K562 (cell line): Measurements from ENCODE around the gene PPM1G. TPM values are rescaled to one million over a fixed set of nuclear protein-coding genes. Genes with fewer than 3 reads are reported as not detected.

Experiments used
- BHLHE40 ChIP-seq: IDR thresholded peaks from 2 replicates; pipeline ENCODE4 v1.6.1; 2011; ENCODE audit warnings: low read length, improper control_type of control experiment
- CBFA2T2 ChIP-seq: fragments of 450-650 bp; conservative IDR thresholded peaks from 2 replicates; pipeline ENCODE4 v1.6.1; 2017; ENCODE audit warnings: mild to moderate bottlenecking
- EZH2 ChIP-seq: IDR thresholded peaks from 2 replicates; pipeline ENCODE4 v1.6.1; 2012; ENCODE audit warnings: low read depth, mild to moderate bottlenecking, inconsistent platforms, low read length, borderline replicate concordance
- GABPB1 ChIP-seq: sonication (generic); formaldehyde crosslinking; IDR thresholded peaks from 2 replicates; pipeline ENCODE4 v1.8.0; 2022; ENCODE audit warnings: mild to moderate bottlenecking, missing genetic modification reagents
- GTF2E2 ChIP-seq: fragments of 200-800 bp; sonication (Bioruptor generic); IDR thresholded peaks from 2 replicates; pipeline ENCODE4 v1.6.1; 2016; ENCODE audit warnings: missing genetic modification characterization, missing compliant biosample characterization
- HDAC3 ChIP-seq: fragments of 450-650 bp; IDR thresholded peaks from 2 replicates; pipeline ENCODE4 v1.6.1; 2018; ENCODE audit warnings: borderline replicate concordance, mild to moderate bottlenecking, moderate library complexity; ENCODE audit not compliant: partially characterized antibody
- LCOR ChIP-seq: sonication (generic); formaldehyde crosslinking; IDR thresholded peaks from 2 replicates; pipeline ENCODE4 v1.8.0; 2022; ENCODE audit warnings: mild to moderate bottlenecking, missing genetic modification reagents
- MEF2D ChIP-seq: conservative IDR thresholded peaks from 2 replicates; pipeline ENCODE4 v1.6.1; 2016; ENCODE audit warnings: low read depth, missing genetic modification characterization, missing compliant biosample characterization
- NCOA1 ChIP-seq: fragments of 450-650 bp; IDR thresholded peaks from 2 replicates; pipeline ENCODE4 v1.6.1; 2016; ENCODE audit warnings: low read depth
- NEUROD1 ChIP-seq: fragments of 150-350 bp; IDR thresholded peaks from 2 replicates; pipeline ENCODE4 v1.6.1; 2014; ENCODE audit warnings: borderline replicate concordance, low read length, low read depth; ENCODE audit not compliant: partially characterized antibody
- POLR2AphosphoS2 ChIP-seq: IDR thresholded peaks from 2 replicates; pipeline ENCODE4 v1.6.1; 2012; ENCODE audit warnings: low read length, improper control_type of control experiment
- RAD21 ChIP-seq, 2 experiments: fragments of 250-450 bp in 1 of 2; fragments of 450-650 bp in 1 of 2; sonication (Bioruptor Pico) in 1 of 2; formaldehyde crosslinking in 1 of 2; IDR thresholded peaks in 1 of 2; conservative IDR thresholded peaks in 1 of 2; 2 replicates each; pipeline versions ENCODE4 v1.4.0 to v1.8.0; 2020 to 2022; ENCODE audit warnings: mild to moderate bottlenecking in 2 of 2, moderate library complexity in 1 of 2
- SETDB1 ChIP-seq: IDR thresholded peaks from one replicate; pipeline ENCODE4 v1.6.1; 2012; ENCODE audit warnings: low read length, control low read depth, inconsistent platforms
- SIN3A ChIP-seq, 2 experiments: fragments of 150-350 bp in 1 of 2; IDR thresholded peaks; 2 replicates each; pipeline ENCODE4 v1.6.1; 2011 to 2016; ENCODE audit warnings: borderline replicate concordance in 2 of 2, low read depth in 2 of 2, low read length in 2 of 2, mild to moderate bottlenecking in 2 of 2, moderate library complexity in 2 of 2; ENCODE audit not compliant: control insufficient read depth in 1 of 2
- SMAD1 ChIP-seq: fragments of 150-350 bp; IDR thresholded peaks from 2 replicates; pipeline ENCODE4 v1.6.1; 2014; ENCODE audit warnings: low read length, low read depth; ENCODE audit not compliant: partially characterized antibody
- SNRNP70 ChIP-seq: fragments of 200-400 bp; formaldehyde crosslinking; optimal IDR thresholded peaks from 2 replicates; pipeline ENCODE3; 2017; ENCODE audit warnings: low read depth, low read length
- TEAD4 ChIP-seq, 2 experiments: sonication (generic) in 1 of 2; formaldehyde crosslinking in 1 of 2; IDR thresholded peaks; 2 replicates each; pipeline versions ENCODE4 v1.6.1 to v1.8.0; 2012 to 2022; ENCODE audit warnings: borderline replicate concordance in 1 of 2, inconsistent platforms in 1 of 2, low read length in 1 of 2, mild to moderate bottlenecking in 1 of 2, missing genetic modification reagents in 1 of 2
- THAP12 ChIP-seq: fragments of 250-450 bp; sonication (Bioruptor Pico); IDR thresholded peaks from 2 replicates; pipeline ENCODE4 v1.9.0; 2021; ENCODE audit warnings: mild to moderate bottlenecking, inconsistent platforms
- ZBED1 ChIP-seq: IDR thresholded peaks from 2 replicates; pipeline ENCODE4 v1.6.1; 2014
- ZBTB34 ChIP-seq: fragments of 250-450 bp; sonication (Bioruptor Pico); IDR thresholded peaks from 2 replicates; pipeline ENCODE4 v1.8.0; 2021; ENCODE audit warnings: mild to moderate bottlenecking, moderate library complexity
- ZNF217 ChIP-seq: sonication (generic); formaldehyde crosslinking; IDR thresholded peaks from 2 replicates; pipeline ENCODE4 v1.8.0; 2022; ENCODE audit warnings: mild to moderate bottlenecking, missing genetic modification reagents
- ZNF507 ChIP-seq: conservative IDR thresholded peaks from 2 replicates; pipeline ENCODE4 v1.6.1; 2017; ENCODE audit warnings: missing genetic modification characterization, missing compliant biosample characterization
- polyA plus RNA-seq, 8 experiments: library from polyadenylated mRNA; depleted of rRNA in 4 of 8; stranded (reverse) in 5 of 8; unstranded in 3 of 8; fragments of >200 nt; fragmentation: Nextera tagmentation in 2 of 8; fragmentation: Illumina TruSeq in 1 of 8; extraction: Ambion mirVana in 2 of 8; extraction: Trizol in 1 of 8; gene quantifications; 2 replicates each; pipeline versions ENCODE4 v1.2.1 to v1.2.3, GENCODE V29; 2011 to 2014; ENCODE audit warnings: inconsistent platforms in 1 of 8, missing spikeins in 1 of 8
- total RNA-seq, 7 experiments: library from RNA; depleted of rRNA in 6 of 7; stranded (reverse); fragments of >200 nt in 6 of 7; fragmentation: Illumina TruSeq in 2 of 7; extraction: Trizol in 2 of 7; gene quantifications; 2 replicates each; pipeline versions ENCODE4 v1.2.1 to v1.2.3, GENCODE V29; 2011 to 2021; ENCODE audit warnings: low replicate concordance in 1 of 7
- TF ChIP-seq, protein P1 (sequence below): fragments of 450-650 bp; IDR thresholded peaks from one replicate; pipeline ENCODE4 v1.6.1; 2018; ENCODE audit warnings: mild to moderate bottlenecking, moderate library complexity; ENCODE audit not compliant: partially characterized antibody

PPM1G gene
- total and polyA plus RNA-seq, 9 of the 15 experiments (the other 6 are each of a cell fraction or from before 2014, with no cell fraction given): 61.7 to 230 (median 153) TPM

- 0 out of 2 replicates have a peak, but pooled peaks have one; percentile 49 for TF ChIP-seq TEAD4 (IDR thresholded peaks at IDR 0.05; ENCODE audit: low read length)
- no peak for TF ChIP-seq TEAD4 (CRISPR knock-in tag; IDR thresholded peaks at IDR 0.05; ENCODE audit: borderline replicate concordance)
- TF ChIP-seq NCOA1: no peak
- TF ChIP-seq GABPB1 (CRISPR knock-in tag): 0 out of 2 replicates have a peak, but pooled peaks have one; percentile 39
- TF ChIP-seq CBFA2T2: 0 out of 2 replicates have a peak, but pooled peaks have one; percentile 17
- TF ChIP-seq GTF2E2 (tag): no peak
- TF ChIP-seq ZNF217: no peak
- TF ChIP-seq ZBED1: no peak
- no peak for TF ChIP-seq SETDB1
- no peak for TF ChIP-seq HDAC3
- TF ChIP-seq POLR2AphosphoS2: no peak; the same call in 1 of the 2 replicates
- no peak for TF ChIP-seq SMAD1
- TF ChIP-seq SIN3A (IDR thresholded peaks at IDR 0.05; ENCODE audit: borderline replicate concordance in 2 of 2, control insufficient read depth in 1 of 2, low read depth in 2 of 2, low read length in 2 of 2): peak in 1 of 2 experiments; percentile 39; a peak in 1 of 4 replicates
- TF ChIP-seq, protein P1, sequence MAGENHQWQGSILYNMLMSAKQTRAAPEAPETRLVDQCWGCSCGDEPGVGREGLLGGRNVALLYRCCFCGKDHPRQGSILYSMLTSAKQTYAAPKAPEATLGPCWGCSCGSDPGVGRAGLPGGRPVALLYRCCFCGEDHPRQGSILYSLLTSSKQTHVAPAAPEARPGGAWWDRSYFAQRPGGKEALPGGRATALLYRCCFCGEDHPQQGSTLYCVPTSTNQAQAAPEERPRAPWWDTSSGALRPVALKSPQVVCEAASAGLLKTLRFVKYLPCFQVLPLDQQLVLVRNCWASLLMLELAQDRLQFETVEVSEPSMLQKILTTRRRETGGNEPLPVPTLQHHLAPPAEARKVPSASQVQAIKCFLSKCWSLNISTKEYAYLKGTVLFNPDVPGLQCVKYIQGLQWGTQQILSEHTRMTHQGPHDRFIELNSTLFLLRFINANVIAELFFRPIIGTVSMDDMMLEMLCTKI: no peak
- no peak for TF ChIP-seq BHLHE40
- TF ChIP-seq ZBTB34: no peak
- no peak for TF ChIP-seq SNRNP70
- peak; percentile 3 for TF ChIP-seq NEUROD1
- TF ChIP-seq THAP12 (CRISPR knock-in tag): no peak
- TF ChIP-seq MEF2D (tag): 0 out of 2 replicates have a peak, but pooled peaks have one; percentile 28
- peak; percentile 57; the same call in 1 of the 2 replicates for TF ChIP-seq LCOR (CRISPR knock-in tag)
- TF ChIP-seq EZH2: no peak
- TF ChIP-seq ZNF507 (tag): no peak
- no peak for TF ChIP-seq RAD21 (CRISPR knock-in tag; conservative IDR thresholded peaks at IDR 0.05 in 1 of 2, IDR thresholded peaks at IDR 0.05 in 1 of 2)
- TF ChIP-seq, all 486 proteins: peak for 32
Observed at GRCh38 chr2:27379836-27380625, 29.4 kb downstream of the PPM1G start (continued).
